GM21529 (cell line): ENCODE data around the gene TMEM238.
"Not testable (repeated sequence)": the region's sequence is repeated elsewhere in the genome, so short reads cannot be mapped to it uniquely, and the experiment has no call there.

Experiments
- ATAC-seq: cut with Tn5 transposase; IDR thresholded peaks from one replicate; pipeline ENCODE4 v1.9.1; 2021; ENCODE audit not compliant: unreplicated experiment

Gene TMEM238

GRCh38 chr19:55402509-55402908 is 18.4 kb upstream of the TMEM238 start:
- no peak for ATAC-seq

DNA sequence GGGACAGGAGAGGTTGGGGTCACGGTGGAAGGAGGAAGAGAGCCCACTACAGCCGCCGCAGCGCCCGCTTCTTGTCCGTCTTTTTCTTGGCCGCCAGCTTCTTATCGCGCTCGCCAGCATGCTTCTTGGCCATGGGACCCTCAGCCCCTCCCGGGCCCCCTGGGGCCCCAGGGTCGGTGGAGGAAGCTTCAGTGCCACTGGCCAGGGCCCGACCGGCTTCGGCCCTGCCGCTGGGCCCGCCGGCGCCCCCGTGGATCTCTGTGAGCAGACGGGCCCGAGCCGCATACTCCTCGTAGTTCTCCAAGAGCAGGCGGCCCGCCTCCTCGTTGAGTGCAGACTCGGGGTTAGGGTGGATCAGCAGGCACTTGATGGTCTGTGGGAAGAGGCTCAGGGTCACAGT is 17.3 kb upstream of the TMEM238 start:
- not testable (repeated sequence) for ATAC-seq

DNA sequence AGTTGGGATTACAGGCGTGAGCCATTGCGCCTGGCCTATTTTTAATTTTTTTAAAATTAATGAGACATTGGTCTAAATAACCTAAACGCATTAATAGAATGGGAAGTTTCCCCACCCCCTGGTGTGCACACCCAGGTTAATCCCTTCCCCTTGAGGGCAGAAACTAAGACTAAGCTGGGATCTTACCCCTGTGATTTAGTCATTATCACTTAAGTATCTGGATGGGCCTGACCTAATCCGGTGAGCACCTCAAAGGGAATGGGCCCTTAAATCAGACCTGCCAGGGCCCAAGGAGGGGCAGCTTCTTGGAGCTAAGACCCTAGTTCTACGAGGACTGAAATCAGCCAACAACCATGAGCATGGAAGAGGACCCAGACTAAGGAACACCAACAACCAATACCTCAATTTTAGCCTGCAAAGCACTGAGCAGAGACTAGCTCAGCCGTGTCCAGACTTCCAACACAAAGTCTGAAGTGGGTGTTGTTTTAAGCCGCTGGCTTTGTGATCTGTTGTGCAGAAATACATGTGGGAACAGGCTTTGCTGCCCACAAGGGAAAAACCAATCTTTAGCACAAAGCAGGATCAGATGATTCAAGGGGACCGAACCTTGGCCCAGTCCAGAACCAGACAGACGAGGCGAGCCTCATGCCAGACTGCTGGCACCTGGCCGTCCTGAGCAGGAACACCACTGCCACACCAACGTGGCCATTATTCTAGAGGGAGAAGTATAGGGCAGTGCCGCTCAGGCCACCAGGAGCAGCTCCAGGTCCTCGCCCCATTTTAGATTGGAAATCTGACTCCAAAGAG is 16.4 kb upstream of the TMEM238 start:
- ATAC-seq: no peak

- ATAC-seq: no peak
Measured at GRCh38 chr19:55398200-55398925, 14.3 kb upstream of the TMEM238 start.

DNA sequence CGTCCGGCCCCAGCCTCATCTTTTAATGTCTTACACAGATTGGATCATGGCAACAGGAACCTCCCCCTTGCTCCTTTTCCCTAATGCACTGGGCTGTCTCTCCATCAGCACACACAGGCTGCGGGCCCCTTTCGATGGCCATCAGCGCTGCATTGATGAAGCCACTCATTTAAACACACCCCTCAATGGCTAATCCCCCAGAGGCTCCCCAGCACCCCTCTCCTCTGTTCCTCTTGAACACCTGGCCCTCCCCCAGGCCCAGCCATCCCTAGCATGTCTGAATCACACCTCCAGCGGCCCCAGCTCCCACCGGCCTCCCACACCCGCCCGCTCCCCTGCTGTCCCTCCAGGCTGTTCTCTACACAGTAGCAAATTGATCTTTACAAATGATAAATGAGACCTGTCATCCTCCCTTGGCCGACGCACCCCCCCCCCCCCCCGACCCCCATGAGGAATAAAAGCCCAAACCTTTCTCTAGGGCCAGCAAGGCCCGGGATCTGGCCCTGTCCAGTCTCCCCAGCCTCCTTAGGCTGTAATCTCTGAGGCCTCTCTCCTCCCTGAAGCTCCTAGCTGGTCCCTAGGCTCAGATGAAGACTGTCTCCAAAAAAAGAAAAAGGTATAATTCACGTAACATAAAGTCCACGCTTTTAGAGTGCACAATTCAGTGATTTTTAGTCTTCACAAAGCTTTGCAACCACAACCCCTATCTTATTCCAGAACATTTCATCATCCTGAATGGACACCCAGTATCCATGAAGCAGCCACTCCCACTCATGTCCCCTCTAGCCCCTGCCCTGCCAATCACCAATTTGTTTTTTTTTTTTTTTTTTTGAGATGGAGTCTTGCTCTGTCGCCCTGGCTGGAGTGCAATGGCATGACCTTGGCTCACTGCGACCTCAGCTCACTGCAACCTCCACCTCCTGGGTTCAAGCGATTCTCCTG is 9.0 kb upstream of the TMEM238 start:
- no peak for ATAC-seq

- ATAC-seq: no peak
Measured at GRCh38 chr19:55391702-55392615, 7.9 kb upstream of the TMEM238 start.

DNA sequence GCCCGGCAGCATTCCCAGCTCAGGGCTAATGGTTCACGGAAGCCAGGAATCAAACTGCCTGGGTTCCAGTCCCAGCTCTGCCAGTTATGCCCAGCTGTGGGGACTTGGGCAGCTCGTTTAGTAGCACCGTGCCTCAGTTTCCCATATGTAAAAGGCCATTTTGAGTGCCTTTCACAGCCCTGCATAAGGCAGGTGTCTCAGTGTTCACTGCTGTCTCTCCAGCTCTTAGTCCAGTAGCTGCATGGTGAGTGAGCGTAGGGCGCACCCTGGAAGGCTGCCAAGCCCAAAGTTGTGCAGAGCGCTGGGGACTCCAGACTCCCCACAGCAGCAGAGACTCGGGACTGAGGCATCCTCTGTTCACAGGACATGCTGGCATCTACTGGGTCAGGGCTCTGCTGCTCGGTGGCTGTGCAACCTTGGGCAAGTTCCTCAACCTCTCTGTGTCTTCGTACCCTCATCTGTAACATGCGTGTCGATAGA is 7.1 kb upstream of the TMEM238 start:
- no peak for ATAC-seq

- no peak for ATAC-seq
Measured at GRCh38 chr19:55390461-55390880, 6.4 kb upstream of the TMEM238 start.

GRCh38 chr19:55389386-55390317 is 5.6 kb upstream of the TMEM238 start:
- no peak for ATAC-seq

GRCh38 chr19:55387736-55388497 is 3.8 kb upstream of the TMEM238 start:
- ATAC-seq: no peak

DNA sequence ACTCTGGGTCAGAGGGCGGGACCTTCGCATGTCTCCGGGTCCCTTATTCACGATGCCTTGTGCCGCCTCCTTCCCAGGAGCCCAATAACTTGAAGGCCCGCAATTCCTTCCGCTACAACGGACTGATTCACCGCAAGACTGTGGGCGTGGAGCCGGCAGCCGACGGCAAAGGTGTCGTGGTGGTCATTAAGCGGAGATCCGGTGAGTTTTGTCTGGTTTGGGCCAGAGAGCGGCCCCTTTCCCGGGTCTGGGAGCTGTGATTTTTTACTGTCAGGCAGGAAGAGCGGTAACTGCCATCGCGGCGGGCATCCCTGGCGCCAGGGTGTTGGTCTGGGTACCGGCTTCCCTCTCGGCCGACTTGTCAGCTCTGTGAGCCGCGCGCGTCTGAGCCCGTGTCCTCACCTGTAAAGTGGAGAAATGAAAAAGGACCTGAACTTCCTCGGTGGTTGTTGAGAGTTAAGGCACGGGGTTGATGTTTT is 2.4 kb upstream of the TMEM238 start:
- no peak for ATAC-seq

DNA sequence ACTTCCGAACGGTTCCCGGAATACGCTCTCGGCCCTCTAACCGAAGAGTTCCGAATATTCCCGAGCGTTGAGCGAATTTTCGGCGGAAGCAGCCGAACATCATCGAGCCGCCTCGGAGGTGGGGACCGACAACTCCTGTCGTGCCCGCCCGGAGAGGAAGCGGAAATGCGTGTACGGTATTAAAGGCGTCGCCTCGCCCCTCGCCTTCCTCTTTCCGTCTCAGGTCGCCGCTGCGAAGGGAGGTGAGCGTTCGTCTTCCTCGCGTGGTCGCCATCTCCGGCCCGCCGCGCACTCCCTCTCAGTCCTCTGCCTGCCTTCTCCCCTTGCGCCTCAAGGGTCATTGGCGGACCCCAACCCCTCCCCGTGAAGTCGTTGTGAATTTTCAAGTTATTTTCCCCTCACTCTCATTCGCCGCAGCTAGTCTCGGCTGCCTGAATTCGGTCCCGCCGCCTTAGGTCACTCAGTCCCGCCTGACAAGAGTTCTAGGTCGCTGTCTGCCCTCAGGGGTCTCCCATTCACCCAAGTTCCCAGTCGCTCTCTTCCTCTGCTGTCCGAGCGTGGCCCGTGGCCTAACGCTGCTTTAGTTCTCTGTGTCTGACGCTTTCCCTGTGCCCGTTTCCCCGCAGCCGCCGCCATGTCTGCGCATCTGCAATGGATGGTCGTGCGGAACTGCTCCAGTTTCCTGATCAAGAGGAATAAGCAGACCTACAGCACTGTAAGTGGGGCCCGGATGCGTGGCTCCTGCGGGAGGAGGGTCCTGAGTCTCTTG is 1.8 kb upstream of the TMEM238 start, which contains the start of gene RPL28:
Gene RPL28, plus strand, starts transcription at position 209 of the 769 bp plus-strand sequence. Its CDS starts 426 bp downstream, at position 635.
- peak; percentile 63 for ATAC-seq

DNA sequence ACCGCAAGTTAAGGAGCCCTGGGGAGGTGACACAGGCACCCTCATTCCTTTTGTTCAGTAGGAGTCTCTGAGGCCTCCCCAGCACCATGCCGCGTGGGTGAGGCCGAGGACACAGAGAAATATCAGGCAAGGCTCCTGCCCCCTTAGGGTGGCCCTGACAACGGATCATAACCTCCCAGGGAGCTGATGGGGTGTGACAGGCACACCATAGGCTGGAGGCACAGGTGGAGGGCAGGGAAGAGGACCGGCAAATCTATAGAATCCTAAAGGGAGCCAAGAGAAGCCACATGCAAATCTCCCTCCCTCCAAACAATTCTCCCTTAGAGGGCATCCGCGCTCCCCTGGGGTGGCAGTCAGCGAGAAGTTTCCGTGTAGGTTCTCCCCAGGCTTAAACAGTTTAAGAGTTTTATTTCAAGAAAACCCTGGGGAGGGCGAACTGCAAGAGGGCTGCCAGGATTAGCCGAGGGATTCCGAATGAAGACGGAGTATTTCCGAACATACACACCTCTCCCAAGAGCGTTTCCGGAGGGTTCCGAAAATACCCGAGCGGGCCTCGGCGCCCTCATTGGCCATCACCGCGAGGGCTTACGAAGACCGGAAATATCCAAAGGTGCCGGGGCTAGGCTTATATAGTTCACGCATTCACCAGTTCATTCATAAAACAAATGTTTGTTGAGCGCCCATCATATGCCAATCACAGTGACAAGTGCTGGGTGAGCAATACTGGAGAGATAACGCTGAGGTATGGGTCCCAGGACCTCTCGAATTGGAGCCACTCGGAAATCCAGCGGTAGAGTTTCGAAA is 1.0 kb upstream of the TMEM238 start:
- peak; percentile 58 for ATAC-seq

- no peak for ATAC-seq
Measured at GRCh38 chr19:55383279-55384130, 587 bp downstream of the TMEM238 start.

- no peak for ATAC-seq
Measured at GRCh38 chr19:55382522-55383054, 1.5 kb downstream of the TMEM238 start.
